C4-2B (cell line): ENCODE measurements around the gene TXNL1.
"Not testable (repeated sequence)": the region's sequence is repeated elsewhere in the genome, so short reads cannot be mapped to it uniquely, and the experiment has no call there.

ENCODE experiments used
- H3K27ac ChIP-seq: fragments of 450-650 bp; 2 replicates; pipeline ENCODE4 v1.5.1; 2017
- CTCF ChIP-seq: fragments of 450-650 bp; conservative IDR thresholded peaks from 2 replicates; pipeline ENCODE4 v1.5.1; 2017; ENCODE audit warnings: mild to moderate bottlenecking
- ZFX ChIP-seq: fragments of 450-650 bp; IDR thresholded peaks from 2 replicates; pipeline ENCODE4 v1.6.1; 2017

TXNL1 gene

DNA sequence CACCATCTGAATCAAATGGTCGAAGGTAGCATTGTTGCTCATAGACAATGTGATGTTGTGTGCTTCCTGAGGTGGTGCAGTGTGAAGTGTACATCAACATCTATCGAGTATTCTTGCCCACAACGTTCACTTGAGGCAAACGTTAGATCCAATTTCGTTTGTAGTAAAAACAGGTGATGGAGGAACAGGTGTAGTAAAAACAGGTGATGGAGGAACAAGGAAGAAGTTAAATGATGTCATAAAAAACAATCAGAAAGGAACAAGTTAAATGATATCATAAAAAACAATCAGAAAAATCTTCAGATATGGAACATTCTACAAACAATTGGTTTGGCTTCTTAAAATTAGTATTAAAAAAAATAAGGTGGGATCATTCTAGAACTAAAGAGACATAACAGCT lies 24.1 kb upstream of the TXNL1 start:
- TF ChIP-seq ZFX (no peak), CTCF (no peak)
- H3K27ac ChIP-seq, result peak overlapping the region; percentile 49; the same call in 1 of the 2 replicates

GRCh38 chr18:56662063-56662408 lies 23.6 kb upstream of the TXNL1 start:
- TF ChIP-seq ZFX, result no peak
- no peak for TF ChIP-seq CTCF
- H3K27ac ChIP-seq, result no peak overlapping the region

DNA sequence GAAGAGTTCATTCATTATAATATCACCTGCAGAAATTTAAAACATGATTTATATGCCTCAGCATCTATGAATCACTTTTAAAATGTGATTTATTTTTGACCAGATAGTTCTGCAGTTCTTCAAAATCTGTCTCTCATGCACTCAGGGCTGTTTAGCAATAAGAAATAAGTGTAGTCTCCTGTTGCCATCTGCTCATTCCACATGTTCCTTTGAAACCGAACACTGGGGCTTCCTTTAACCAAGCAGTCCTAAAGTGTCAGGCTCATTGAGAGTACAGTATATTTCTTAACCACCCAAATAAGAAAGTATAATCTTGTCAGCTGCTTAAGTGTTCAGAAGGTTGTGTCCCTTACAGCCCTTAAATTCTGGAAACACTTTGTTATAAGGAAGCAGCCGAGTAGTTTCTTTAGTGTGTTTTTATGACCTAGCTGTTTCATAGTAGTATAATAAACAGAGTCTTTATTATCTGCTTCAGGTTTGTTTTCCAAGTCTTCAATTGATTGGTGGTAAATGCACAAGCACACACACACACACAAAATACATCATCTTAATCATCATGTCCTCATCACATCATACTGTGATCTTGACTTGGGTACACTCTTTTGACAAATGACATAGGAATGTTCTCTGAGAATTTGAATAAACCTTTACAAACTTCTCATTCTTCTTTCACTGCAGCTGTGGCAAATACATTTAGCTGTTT lies 23.1 kb upstream of the TXNL1 start:
- H3K27ac ChIP-seq, result no peak overlapping the region
- TF ChIP-seq CTCF (no peak), ZFX (no peak)

DNA sequence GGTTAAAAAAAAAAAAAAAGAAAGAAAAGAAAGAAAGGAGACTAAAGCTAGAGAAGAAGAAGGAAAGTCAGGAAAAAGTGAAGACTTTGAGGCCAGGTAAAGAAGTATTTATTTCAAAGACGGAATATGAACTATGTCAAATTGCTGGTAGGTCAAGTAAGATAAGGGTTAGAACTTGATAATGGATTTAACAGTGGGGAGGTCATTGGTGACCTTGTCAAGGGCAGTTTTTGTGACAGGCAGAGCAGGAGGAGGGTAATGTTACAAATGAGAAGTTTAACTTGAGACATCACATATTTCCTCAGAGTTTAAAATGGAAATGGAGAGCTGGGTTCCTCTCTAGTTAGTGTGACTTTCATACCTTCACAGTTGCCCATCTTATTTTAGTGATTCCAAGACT lies 22.3 kb upstream of the TXNL1 start:
- TF ChIP-seq CTCF, result no peak
- TF ChIP-seq ZFX, result no peak
- H3K27ac ChIP-seq, result no peak overlapping the region

DNA sequence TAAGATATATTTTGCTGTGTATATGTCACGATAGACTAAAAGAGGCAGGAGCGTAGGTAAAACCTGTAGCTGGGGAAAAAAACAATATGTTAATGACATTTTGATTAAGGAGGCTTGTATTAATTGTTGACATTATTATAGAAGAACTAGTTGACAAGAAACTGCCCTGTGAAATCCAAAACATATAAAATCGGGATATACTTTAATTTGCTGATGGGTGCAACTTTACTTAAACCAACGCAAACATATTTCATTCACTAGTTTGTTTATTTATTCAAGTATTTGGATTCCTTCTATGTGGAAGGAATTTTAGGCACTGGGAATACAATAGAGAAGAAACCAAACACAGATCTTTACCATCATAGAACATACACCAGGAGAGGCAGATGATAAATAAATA lies 20.7 kb upstream of the TXNL1 start:
- H3K27ac ChIP-seq, result no peak overlapping the region
- TF ChIP-seq ZFX (no peak), CTCF (no peak)

- H3K27ac ChIP-seq, result no peak overlapping the region
- TF ChIP-seq CTCF (no peak), ZFX (no peak)
These were observed 19.9 kb upstream of the TXNL1 start for GRCh38 chr18:56658261-56658660.

DNA sequence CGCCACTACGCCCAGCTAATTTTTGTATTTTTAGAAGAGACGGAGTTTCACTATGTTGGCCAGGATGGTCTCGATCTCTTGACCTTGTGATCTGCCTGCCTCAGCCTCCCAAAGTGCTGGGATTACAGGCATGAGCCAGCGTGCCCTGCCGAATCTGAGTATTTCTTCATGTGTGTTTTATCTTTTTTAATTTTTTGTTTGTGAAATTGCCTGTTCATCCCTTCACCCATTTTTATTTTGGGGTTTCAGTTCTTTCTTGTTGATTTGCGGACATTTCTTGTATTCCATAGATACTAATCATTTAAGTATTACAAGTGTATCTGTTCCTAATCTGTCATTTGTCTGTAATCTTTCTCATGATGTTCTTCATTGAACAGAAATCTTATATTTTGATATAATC lies 15.9 kb upstream of the TXNL1 start:
- H3K27ac ChIP-seq, result not testable (repeated sequence)

GRCh38 chr18:56652802-56653201 lies 14.4 kb upstream of the TXNL1 start:
- no peak overlapping the region for H3K27ac ChIP-seq
- TF ChIP-seq CTCF (no peak), ZFX (no peak)
